ENCODE data around the gene PLAAT1. TPM values are rescaled to one million over a fixed set of nuclear protein-coding genes. Genes with fewer than 3 reads are reported as not detected.

The PLAAT1 gene
- total RNA-seq, 1 experiment from 2014 or later, result 3.9 TPM

DNA sequence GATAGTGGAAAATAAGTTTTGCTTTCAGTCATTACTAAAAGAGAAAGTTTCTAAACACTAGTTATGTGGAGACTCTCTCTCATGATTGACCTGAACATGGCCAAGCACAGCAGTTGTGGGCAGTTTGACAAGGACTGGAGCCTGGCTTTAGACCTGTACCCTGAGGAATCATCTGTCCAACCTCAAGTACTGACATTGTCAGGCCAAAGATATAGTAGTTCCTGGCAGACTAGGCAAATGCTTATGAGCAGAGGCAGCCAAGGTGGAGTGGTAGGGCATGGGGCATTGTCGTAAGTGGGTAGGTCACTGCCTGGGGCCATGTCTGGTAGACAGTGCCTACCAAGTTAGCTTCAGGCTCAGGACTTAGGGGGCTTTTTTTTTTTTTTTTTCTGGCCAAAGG lies 20.9 kb downstream of the PLAAT1 start (continued):
- TF ChIP-seq, protein P1, sequence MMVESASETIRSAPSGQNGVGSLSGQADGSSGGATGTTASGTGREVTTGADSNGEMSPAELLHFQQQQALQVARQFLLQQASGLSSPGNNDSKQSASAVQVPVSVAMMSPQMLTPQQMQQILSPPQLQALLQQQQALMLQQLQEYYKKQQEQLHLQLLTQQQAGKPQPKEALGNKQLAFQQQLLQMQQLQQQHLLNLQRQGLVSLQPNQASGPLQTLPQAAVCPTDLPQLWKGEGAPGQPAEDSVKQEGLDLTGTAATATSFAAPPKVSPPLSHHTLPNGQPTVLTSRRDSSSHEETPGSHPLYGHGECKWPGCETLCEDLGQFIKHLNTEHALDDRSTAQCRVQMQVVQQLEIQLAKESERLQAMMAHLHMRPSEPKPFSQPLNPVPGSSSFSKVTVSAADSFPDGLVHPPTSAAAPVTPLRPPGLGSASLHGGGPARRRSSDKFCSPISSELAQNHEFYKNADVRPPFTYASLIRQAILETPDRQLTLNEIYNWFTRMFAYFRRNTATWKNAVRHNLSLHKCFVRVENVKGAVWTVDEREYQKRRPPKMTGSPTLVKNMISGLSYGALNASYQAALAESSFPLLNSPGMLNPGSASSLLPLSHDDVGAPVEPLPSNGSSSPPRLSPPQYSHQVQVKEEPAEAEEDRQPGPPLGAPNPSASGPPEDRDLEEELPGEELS (CRISPR knock-in tag; IDR thresholded peaks at IDR 0.05), result no peak

DNA sequence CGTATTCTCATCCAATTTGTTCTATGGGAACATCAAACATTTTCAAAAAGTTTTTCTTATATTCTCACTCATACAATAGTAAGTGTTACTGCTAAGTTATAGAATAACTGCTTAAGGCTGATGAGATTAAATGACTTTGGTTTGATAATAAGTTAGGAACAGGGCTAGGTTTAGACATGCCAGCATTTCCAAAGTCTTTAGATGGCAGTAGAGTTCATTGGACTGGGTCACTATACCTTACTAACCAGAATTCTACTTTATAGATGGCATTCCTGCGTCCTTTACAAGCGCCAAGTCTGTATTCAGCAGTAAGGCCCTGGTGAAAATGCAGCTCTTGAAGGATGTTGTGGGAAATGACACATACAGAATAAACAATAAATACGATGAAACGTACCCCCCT lies 21.7 kb downstream of the PLAAT1 start:
- DNase-seq (ENCODE audit: low spot score) (no peak), ATAC-seq (peak; percentile 55)
- TF ChIP-seq JUN (CRISPR knock-in tag; IDR thresholded peaks at IDR 0.05) (no peak), TP53 (CRISPR knock-in tag; IDR thresholded peaks at IDR 0.05) (no peak), NR3C1 (CRISPR knock-in tag; conservative IDR thresholded peaks at IDR 0.05; ENCODE audit: low read depth) (no peak), NR2C2 (CRISPR knock-in tag; IDR thresholded peaks at IDR 0.05) (no peak), GTF2I (CRISPR knock-in tag; conservative IDR thresholded peaks at IDR 0.05) (no peak), ZNF671 (CRISPR knock-in tag; IDR thresholded peaks at IDR 0.05) (no peak), FOXK1 (CRISPR knock-in tag; IDR thresholded peaks at IDR 0.05) (no peak), JAZF1 (CRISPR knock-in tag; IDR thresholded peaks at IDR 0.05) (no peak), ATF1 (CRISPR knock-in tag; IDR thresholded peaks at IDR 0.05) (no peak), PRRX2 (CRISPR knock-in tag; IDR thresholded peaks at IDR 0.05) (no peak), ELF4 (CRISPR knock-in tag; IDR thresholded peaks at IDR 0.05; ENCODE audit: low read depth) (no peak), CREB1 (CRISPR knock-in tag; IDR thresholded peaks at IDR 0.05) (no peak), KAT7 (CRISPR knock-in tag; IDR thresholded peaks at IDR 0.05; ENCODE audit: borderline replicate concordance) (no peak), ZNF121 (CRISPR knock-in tag; IDR thresholded peaks at IDR 0.05) (no peak), ZBTB21 (CRISPR knock-in tag; IDR thresholded peaks at IDR 0.05; ENCODE audit: borderline replicate concordance) (no peak), TEAD4 (CRISPR knock-in tag; IDR thresholded peaks at IDR 0.05) (no peak)
- TF ChIP-seq, protein P2, sequence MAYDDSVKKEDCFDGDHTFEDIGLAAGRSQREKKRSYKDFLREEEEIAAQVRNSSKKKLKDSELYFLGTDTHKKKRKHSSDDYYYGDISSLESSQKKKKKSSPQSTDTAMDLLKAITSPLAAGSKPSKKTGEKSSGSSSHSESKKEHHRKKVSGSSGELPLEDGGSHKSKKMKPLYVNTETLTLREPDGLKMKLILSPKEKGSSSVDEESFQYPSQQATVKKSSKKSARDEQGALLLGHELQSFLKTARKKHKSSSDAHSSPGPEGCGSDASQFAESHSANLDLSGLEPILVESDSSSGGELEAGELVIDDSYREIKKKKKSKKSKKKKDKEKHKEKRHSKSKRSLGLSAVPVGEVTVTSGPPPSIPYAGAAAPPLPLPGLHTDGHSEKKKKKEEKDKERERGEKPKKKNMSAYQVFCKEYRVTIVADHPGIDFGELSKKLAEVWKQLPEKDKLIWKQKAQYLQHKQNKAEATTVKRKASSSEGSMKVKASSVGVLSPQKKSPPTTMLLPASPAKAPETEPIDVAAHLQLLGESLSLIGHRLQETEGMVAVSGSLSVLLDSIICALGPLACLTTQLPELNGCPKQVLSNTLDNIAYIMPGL (CRISPR knock-in tag; IDR thresholded peaks at IDR 0.05), result no peak
- TF ChIP-seq, protein P3, sequence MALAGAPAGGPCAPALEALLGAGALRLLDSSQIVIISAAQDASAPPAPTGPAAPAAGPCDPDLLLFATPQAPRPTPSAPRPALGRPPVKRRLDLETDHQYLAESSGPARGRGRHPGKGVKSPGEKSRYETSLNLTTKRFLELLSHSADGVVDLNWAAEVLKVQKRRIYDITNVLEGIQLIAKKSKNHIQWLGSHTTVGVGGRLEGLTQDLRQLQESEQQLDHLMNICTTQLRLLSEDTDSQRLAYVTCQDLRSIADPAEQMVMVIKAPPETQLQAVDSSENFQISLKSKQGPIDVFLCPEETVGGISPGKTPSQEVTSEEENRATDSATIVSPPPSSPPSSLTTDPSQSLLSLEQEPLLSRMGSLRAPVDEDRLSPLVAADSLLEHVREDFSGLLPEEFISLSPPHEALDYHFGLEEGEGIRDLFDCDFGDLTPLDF (CRISPR knock-in tag; IDR thresholded peaks at IDR 0.05), result no peak
- TF ChIP-seq, protein P4, sequence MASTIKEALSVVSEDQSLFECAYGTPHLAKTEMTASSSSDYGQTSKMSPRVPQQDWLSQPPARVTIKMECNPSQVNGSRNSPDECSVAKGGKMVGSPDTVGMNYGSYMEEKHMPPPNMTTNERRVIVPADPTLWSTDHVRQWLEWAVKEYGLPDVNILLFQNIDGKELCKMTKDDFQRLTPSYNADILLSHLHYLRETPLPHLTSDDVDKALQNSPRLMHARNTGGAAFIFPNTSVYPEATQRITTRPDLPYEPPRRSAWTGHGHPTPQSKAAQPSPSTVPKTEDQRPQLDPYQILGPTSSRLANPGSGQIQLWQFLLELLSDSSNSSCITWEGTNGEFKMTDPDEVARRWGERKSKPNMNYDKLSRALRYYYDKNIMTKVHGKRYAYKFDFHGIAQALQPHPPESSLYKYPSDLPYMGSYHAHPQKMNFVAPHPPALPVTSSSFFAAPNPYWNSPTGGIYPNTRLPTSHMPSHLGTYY (CRISPR knock-in tag; IDR thresholded peaks at IDR 0.05), result no peak
- TF ChIP-seq, protein P5, sequence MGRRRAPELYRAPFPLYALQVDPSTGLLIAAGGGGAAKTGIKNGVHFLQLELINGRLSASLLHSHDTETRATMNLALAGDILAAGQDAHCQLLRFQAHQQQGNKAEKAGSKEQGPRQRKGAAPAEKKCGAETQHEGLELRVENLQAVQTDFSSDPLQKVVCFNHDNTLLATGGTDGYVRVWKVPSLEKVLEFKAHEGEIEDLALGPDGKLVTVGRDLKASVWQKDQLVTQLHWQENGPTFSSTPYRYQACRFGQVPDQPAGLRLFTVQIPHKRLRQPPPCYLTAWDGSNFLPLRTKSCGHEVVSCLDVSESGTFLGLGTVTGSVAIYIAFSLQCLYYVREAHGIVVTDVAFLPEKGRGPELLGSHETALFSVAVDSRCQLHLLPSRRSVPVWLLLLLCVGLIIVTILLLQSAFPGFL (CRISPR knock-in tag; IDR thresholded peaks at IDR 0.05; ENCODE audit: borderline replicate concordance), result no peak
- Mint-ChIP-seq H3K4me1 (no peaks in the 10 kb centered on the region), H3K36me3 (no peaks in the 10 kb centered on the region), H3K4me3 (no peak overlapping the region), H3K27me3 (ENCODE audit: low read depth) (no peaks in the 10 kb centered on the region), H3K9me3 (no peaks in the 10 kb centered on the region), H3K27ac (no peak overlapping the region)
- ChIA-PET POLR2A (no interaction called here), CTCF (no interaction called here)

All from WTC11 (cell line).